GM13976 (cell line): ENCODE results near the gene PPP1R14C.
A peak's percentile ranks its signal among the peaks of the same experiment; 100 is the strongest.

Source experiments
- DNase-seq: peaks from one replicate; pipeline ENCODE4 v3.0.0; 2012; ENCODE audit warnings: low spot score
- in situ Hi-C: fragments of 300-500 bp; cut with MboI; formaldehyde crosslinking; loops from one replicate; pipeline ENCODE4 v1.12.0; 2022; ENCODE audit warnings: low sequenced_read_pairs, mixed read lengths, inconsistent platforms; ENCODE audit not compliant: unreplicated experiment
- TF ChIP-seq, protein P1 (sequence below): IDR thresholded peaks from 2 replicates; pipeline ENCODE4 v1.5.1; 2012; ENCODE audit warnings: borderline replicate concordance, mild to moderate bottlenecking; ENCODE audit not compliant: insufficient read depth; ENCODE audit errors: extremely low read depth, missing control alignments, control extremely low read depth

PPP1R14C gene

GRCh38 chr6:150143516-150144293 lies 861 bp downstream of the PPP1R14C start:
- DNase-seq = peak; percentile 33
- TF ChIP-seq, protein P1, sequence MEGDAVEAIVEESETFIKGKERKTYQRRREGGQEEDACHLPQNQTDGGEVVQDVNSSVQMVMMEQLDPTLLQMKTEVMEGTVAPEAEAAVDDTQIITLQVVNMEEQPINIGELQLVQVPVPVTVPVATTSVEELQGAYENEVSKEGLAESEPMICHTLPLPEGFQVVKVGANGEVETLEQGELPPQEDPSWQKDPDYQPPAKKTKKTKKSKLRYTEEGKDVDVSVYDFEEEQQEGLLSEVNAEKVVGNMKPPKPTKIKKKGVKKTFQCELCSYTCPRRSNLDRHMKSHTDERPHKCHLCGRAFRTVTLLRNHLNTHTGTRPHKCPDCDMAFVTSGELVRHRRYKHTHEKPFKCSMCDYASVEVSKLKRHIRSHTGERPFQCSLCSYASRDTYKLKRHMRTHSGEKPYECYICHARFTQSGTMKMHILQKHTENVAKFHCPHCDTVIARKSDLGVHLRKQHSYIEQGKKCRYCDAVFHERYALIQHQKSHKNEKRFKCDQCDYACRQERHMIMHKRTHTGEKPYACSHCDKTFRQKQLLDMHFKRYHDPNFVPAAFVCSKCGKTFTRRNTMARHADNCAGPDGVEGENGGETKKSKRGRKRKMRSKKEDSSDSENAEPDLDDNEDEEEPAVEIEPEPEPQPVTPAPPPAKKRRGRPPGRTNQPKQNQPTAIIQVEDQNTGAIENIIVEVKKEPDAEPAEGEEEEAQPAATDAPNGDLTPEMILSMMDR = no peak
- in situ Hi-C loops = no loop called here

DNA sequence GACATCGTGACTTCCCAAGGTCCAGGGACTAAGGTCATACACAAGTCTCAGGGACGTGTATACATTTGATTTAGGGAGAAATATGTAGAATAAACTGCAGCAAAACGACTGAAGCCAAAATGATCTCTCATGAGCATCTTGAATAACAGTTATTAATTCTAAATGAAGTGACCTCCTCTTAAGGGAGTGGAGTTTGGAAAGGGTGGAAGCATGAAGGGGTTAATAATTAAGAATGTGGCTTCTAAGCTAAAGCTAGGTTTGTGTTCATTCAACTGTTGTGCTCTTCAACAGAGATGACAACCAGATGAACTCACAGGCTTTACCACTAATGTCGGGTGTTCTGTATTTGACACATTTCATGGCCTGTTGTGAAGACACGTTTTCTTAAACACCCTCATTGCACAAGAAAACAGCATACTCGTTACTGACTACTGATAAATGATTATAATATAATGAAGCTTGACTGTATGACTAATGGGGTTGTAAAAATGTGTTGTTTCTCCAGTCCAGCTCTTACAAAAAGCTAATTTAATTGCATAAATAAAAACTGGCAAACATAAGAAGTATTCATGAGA lies 1.5 kb downstream of the PPP1R14C start:
- no peak for DNase-seq
- TF ChIP-seq, protein P1 = no peak
- in situ Hi-C loops = no loop called here

GRCh38 chr6:150145427-150145826 lies 2.6 kb downstream of the PPP1R14C start:
- DNase-seq = no peak
- TF ChIP-seq, protein P1 = no peak
- in situ Hi-C loops = no loop called here

- in situ Hi-C loops = no loop called here
- TF ChIP-seq, protein P1 = no peak
- DNase-seq = no peak
Measured at GRCh38 chr6:150145830-150146229, 3.0 kb downstream of the PPP1R14C start.

DNA sequence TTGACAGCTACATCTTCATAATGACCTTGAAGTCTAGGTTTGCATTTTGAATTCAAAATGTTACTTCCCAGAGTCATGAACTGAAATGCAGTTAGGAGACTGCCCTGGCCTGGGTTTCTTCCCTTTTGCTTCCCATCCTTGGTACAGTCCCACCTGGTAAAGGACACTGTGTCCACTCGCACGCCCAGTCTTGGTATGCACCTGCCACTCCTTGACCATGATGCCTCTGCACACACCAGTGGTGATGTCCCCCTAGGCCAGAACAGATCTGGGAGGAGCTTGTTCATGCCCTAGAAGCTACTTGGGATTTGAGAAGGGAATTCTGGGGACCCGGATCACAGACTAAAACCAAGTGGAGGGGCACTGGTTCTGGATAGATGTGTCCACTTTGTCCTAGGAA lies 3.6 kb downstream of the PPP1R14C start:
- DNase-seq = no peak
- TF ChIP-seq, protein P1 = no peak
- in situ Hi-C loops = no loop called here

DNA sequence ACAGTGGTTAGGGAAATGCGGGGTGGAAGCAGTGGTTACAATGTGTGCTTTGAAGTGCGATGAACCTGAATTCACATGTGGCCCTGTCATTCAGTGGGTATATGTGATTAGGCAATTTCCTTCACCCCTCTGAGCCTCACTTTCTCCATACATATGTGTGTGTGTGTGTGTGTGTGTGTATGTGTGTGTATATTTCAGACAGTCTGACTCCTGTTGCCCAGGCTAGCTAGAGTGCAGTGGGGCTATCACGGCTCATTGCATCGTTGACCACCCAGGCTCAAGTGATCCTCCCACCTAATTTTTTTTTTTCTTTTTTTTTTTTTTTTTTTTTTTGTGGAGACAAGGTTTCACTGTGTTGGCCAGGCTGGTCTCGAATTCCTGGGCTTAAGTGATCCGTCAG lies 6.3 kb downstream of the PPP1R14C start:
- TF ChIP-seq, protein P1 = no peak
- in situ Hi-C loops = no loop called here
- DNase-seq = no peak

DNA sequence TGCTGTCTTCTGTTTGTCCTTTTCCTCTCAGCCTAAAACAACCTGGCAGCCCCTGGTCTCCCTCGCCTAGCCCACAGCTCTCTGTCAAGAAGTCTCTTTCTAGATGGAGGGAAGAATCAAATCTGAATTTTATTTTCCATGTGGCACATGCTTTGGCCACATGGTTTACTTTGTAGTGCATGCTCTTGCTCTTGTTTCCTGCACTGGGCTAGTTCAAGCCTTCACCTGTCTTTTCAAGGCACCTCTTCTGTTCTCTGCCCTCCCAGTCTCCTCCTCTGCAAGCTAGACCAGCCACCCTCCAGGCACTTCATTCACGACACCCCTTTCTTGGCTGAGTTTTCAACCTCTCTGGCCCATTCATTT lies 7.6 kb downstream of the PPP1R14C start:
- TF ChIP-seq, protein P1 = no peak
- no peak for DNase-seq
- in situ Hi-C loops = no loop called here
